Measurements from ENCODE around the gene TMCO1.
"Not testable (repeated sequence)": the region's sequence is repeated elsewhere in the genome, so short reads cannot be mapped to it uniquely, and the experiment has no call there.

Gene TMCO1

DNA sequence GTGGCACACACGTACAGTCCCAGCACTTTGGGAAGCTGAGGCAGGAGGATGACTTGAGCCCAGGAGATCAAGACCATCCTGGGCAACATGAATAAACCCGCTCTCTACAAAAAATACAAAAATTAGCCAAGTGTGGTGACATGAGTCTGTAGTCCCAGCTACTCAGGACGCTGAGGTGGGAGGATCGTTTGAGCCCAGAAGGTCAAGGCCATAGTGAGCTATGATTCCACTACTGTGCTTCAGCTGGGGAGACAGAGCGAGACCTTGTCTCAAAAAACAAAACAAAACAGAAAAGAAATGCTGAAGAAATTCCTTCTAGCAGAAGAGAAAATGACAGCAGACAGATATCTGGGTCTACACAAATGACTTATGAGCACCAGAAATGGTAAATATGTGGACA, 80.6 kb downstream of the TMCO1 start:
- in situ Hi-C loops (cut with HindIII; ENCODE audit: low sequenced_read_pairs): no loop called here

DNA sequence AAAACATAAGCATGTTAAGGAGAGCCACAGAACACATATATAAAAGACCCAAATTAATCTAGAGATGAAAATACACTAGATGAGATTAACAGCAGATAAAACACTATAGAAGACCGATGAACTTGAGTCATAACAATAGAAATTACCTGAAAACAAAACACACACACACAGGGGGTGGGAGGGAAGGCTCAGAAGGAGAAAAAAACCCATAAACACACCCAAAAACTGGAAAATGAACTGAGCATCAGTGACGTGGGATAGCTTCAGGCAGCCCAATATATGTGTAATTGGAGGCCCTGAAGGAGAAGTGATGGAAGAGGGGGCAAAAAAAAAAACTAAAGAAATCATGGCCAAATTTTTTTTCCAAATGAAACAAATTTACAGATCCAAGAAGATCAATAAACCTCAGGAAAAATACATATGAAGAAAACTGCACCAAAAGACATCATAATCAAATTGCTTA, 81.7 kb downstream of the TMCO1 start:
- in situ Hi-C loops (cut with HindIII; ENCODE audit: low sequenced_read_pairs): no loop called here

DNA sequence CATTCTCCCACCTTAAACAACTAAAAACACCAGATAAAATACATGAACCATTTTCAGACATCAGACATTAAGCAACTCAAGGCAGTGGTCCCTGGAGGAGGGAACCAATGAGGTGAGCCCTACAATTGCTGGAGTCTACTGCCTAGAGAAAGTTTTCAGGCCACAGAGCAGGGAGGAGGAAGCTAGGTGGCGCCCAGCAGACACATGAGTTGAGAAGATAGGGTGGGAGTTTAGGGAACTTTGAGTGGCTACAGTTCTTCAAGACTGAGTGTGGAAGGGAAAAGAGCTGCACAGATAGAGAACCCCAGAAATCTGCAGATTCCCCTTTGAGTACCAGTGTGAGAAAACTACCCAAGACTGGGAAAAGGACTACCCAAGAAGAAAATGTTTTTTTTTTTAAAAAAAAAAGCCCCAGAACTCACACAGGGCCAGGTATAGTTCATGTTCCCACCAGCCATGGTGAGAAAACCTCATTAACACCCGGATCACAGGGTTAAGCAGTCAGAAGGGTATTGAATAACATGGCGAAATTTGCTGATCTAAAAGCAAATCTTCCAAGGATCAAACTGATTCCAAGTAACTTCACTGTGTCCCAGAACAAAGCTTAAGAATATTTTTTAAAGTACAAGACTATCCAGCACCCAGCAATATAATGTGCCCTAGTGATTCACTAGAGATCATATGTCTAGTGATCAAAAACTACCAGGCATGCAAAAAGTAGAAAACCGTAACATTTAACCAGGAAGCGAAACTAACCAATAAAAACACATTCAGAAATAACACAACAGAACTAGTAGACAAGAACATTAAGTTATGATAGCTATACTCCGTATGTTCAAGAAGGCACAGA, 82.3 kb downstream of the TMCO1 start:
- in situ Hi-C loops (cut with HindIII; ENCODE audit: low sequenced_read_pairs): no loop called here

DNA sequence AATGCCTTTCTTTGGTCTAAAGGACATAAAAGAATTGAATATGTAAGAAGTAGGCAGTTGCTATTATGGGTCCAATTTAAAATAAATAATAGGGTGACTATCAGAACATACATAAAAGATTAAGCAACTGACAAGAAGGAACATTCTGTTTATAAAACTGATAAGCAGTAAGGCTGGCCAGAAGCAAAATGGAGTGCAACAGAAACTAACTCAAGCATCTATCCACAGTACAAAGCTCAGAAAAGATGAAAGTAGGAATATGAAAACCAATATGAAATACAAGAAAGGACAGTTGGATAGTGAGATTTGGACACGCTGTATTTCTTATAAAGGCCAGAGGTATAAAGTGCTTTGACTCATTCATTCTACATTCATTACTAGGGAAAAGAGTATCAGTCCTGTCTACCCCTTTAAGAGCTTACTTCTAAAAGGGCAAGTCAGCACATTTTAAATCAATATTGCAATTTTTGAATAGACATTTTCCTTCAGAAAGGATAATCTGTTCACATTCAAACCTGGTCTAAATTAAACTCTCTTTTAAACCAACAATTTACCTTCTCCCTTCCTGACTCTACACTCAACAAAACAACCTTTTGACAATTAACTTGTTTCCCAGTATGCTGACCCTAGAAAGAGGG, 84.7 kb downstream of the TMCO1 start:
- in situ Hi-C loops (cut with HindIII; ENCODE audit: low sequenced_read_pairs): no loop called here

DNA sequence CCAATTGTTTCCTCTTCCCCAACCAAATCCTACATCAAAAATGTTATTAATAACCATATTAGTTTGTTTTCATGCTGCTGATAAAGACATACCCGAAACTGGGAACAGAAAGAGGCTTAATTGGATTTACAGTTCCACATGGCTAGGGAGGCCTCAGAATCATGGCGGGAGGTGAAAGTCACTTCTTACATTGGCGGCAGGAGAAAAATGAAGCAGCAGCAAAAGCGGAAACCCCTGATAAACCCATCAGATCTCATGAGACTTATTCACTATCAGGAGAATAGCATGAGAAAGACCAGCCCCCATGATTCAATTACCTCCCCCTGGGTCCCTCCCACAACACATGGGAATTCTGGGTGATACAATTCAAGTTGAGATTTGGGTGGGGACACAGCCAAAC, 87.9 kb downstream of the TMCO1 start:
- in situ Hi-C loops (cut with HindIII; ENCODE audit: low sequenced_read_pairs): not testable (repeated sequence)

DNA sequence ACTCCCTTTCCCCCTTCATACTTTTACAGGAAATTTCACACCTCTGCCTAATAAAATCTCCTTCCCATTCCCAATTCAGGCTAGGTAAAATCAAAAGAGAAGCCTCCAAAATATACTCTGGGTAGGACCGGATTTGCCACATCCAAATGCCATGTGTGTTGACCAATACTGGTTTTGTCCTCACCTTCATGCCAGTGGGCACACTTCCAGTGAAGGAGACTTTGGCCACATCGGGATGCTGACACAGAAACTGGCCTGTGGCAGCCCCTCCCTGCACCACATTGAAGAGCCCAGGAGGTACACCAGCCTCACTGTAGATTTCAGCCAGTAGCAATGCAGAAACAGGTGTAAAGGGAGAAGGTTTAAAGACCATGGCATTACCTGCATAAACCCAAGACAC, 88.4 kb downstream of the TMCO1 start:
- in situ Hi-C loops (cut with HindIII; ENCODE audit: low sequenced_read_pairs): no loop called here

DNA sequence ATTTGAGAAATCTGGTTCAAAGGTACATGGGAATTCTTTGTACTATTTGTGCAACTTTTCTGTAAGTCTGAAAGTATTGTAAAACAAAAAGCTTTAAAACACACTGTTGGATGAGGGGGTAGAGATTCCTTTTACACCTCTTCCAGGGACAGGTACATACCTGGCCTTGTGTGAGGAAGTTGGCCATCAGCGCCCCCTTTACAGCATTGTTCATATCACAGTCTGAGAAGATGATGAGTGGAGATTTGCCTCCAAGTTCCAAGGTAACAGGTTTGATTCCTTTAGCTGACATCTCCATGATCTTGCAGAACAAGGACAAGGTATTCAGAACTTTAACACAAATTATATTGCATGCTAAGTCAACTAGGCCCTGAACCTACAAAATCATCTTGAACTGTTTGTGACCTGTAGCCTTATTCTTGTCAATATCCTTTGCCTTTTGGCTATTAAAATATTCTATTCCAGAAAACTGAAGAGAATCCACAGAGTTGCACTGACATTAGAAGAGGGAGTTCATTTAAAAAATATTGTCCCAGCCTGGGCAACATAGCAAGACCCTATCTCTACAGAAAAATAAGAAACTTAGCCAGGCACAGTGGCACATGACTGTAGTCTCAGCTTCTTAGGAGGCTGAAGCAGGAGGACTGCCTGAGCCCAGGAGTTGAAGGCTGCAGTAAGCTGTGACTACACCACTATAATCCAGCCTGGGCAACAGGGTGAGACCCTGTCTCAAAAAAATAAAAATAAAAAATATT, 89.2 kb downstream of the TMCO1 start:
- in situ Hi-C loops (cut with HindIII; ENCODE audit: low sequenced_read_pairs): no loop called here

DNA sequence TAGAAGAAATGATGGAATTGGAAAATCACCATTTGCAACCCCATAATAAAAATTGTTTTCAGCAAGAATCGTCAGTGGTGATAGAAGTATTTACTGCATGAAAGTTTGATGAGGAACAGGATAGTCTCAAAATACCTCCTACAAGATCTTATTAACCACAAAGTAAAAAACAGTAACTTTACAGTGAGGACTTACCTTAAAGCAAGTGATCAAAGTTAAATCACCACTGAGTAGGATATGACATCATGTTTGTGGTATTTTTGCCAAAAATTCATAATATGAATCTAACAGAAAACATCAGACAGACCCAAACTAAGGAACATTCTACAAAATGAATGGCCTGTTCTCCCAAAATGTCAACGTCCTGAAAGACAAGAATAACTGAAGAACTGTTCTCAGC, 90.2 kb downstream of the TMCO1 start:
- in situ Hi-C loops (cut with HindIII; ENCODE audit: low sequenced_read_pairs): no loop called here

Data from DLD1 (cell line).